Activated T-cell treated with anti-CD3 and anti-CD28 coated beads, Interleukin-2, amount 50 U/mL, for 72 hours (primary cell): ENCODE results near the gene KLF12. TPM values are rescaled to one million over a fixed set of nuclear protein-coding genes. Genes with fewer than 3 reads are reported as not detected.

Experiments
- ATAC-seq, 2 donors: fragments of 150-1000 bp; cut with Tn5 transposase; replicated peaks in 1 of 2; 2 replicates each; pipeline ENCODE4 v1.10.0; 2021; ENCODE audit warnings: moderate library complexity in 2 of 2, mild to moderate bottlenecking in 1 of 2
- DNase-seq, 2 donors: peaks; one replicate each; pipeline ENCODE4 v3.0.0; 2021 to 2022; ENCODE audit warnings: mixed read lengths in 1 of 2
- H3K27ac Mint-ChIP-seq: one replicate; pipeline ENCODE4 v1.8.0; 2022; ENCODE audit warnings: mild to moderate bottlenecking, moderate library complexity, mixed read lengths
- H3K27me3 Mint-ChIP-seq: one replicate; pipeline ENCODE4 v1.8.0; 2022; ENCODE audit warnings: low read depth, mixed read lengths
- H3K36me3 Mint-ChIP-seq, 2 donors: one replicate each; pipeline ENCODE4 v1.8.0; 2022; ENCODE audit warnings: mixed read lengths in 2 of 2, mild to moderate bottlenecking in 1 of 2; ENCODE audit not compliant: insufficient read depth in 2 of 2
- H3K4me1 Mint-ChIP-seq: one replicate; pipeline ENCODE4 v1.8.0; 2022; ENCODE audit warnings: low read depth, mixed read lengths
- H3K4me3 Mint-ChIP-seq, 2 donors: one replicate each; pipeline ENCODE4 v1.8.0; 2022; ENCODE audit warnings: mild to moderate bottlenecking in 2 of 2, mixed read lengths in 2 of 2, moderate library complexity in 2 of 2
- H3K9me3 Mint-ChIP-seq, 2 donors: one replicate each; pipeline ENCODE4 v1.8.0; 2022; ENCODE audit warnings: mixed read lengths in 2 of 2
- total RNA-seq, 2 donors: library from RNA; stranded (reverse); gene quantifications; one replicate each; pipeline ENCODE4 v1.2.3, GENCODE V29; 2022

Gene KLF12
- total RNA-seq: 10 to 100 TPM; 32.0 to 42.1 TPM

DNA sequence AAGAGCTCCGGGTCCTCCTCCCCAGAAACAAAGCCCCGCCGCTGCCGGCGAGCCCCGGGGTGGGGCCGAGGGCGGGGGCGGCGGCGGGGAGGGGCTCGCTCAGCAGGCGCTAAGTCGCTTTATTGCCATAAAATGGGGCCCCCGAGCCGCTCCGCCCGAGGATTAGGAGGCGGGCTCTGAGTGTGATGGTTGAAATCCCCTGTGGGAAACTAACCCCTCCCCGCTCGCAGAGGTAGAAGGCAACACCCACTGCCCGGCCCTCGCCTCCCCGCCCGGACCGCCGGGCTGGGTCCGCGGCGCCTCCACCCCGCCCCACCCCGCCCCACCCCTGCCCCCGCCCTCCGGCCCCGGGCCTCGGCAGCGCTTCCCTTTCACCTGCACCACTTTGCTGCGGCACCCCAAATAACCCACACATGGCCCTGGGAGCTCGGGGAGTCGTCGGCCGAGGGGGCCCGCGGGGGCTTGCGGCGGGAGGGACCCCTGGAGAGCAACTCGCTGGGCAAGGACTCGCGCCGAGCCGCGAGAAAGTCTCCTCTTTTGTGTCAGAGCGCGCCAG is at the start of gene KLF12:
Gene KLF12 (minus strand): TSS at position 184 of the 556 bp plus-strand sequence.
- DNase-seq: peak; percentile 95 to 97
- Mint-ChIP-seq H3K9me3 (no peaks in the 10 kb centered on the region), H3K4me1 (peaks cover 32% of the 10 kb centered on the region), H3K4me3 (peak within 1 kb of the TSS; percentile 97 to 99), H3K27ac (peak within 1 kb of the TSS; percentile 98), H3K36me3 (peaks cover 2 to 6% of the 10 kb centered on the region in 2 donors), H3K27me3 (no peaks in the 10 kb centered on the region)
- ATAC-seq: peak; percentile 75 to 78

DNA sequence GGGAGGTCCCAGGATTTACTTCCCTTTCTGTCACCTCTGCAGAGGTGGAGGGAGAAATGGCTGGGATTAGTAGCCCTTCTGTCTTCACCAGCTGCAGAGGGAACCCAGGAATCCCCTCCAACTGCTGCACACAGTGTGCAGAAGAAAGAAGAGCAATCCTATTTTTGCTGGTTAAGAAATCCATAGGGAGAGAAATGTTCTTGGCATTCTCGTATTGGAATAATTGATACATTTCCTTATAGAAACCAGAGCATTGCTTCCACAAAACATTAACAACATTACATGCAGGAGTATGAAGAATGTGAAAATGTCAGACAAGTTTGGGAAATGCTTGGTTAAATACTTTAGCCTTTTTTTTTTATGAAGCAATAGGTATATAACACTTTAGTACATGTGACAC is 48.3 kb upstream of the KLF12 start:
- H3K27me3 Mint-ChIP-seq: no peaks in the 10 kb centered on the region
- ATAC-seq: no peak
- no peaks in the 10 kb centered on the region for H3K4me1 Mint-ChIP-seq
- H3K9me3 Mint-ChIP-seq: no peaks in the 10 kb centered on the region
- H3K4me3 Mint-ChIP-seq: no peak overlapping the region
- no peak for DNase-seq
- H3K27ac Mint-ChIP-seq: no peak overlapping the region
- no peaks in the 10 kb centered on the region for H3K36me3 Mint-ChIP-seq

- peaks cover 5% of the 10 kb centered on the region for H3K4me1 Mint-ChIP-seq
- H3K4me3 Mint-ChIP-seq: no peak overlapping the region
- no peak for DNase-seq
- H3K36me3 Mint-ChIP-seq: no peaks in the 10 kb centered on the region
- no peak for ATAC-seq
- no peaks in the 10 kb centered on the region for H3K27me3 Mint-ChIP-seq
- H3K9me3 Mint-ChIP-seq: peaks cover 0 to 2% of the 10 kb centered on the region in 2 donors
- no peak overlapping the region for H3K27ac Mint-ChIP-seq
Measured at GRCh38 chr13:74174810-74175209, 40.6 kb upstream of the KLF12 start.

DNA sequence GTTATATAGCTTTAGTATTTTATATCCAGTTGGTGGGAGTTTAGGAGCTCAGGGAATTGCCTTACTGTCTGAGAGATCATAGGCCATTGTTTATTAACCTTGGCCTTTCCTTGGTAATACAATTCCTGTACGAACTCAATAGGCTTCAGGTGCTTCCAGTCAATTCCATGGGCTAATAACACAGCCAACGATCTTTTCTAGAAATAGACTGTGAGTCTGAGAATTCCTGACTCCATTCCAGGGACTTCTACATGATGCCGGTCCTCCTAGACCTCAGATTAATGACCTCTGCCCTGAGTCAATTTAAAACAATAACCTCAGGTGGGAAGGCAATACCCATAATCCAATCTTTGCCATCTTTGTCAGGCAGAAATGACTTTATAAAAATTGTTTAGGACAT is 39.6 kb upstream of the KLF12 start:
- Mint-ChIP-seq H3K27me3 (no peaks in the 10 kb centered on the region), H3K27ac (no peak overlapping the region), H3K36me3 (no peaks in the 10 kb centered on the region), H3K4me3 (no peak overlapping the region), H3K9me3 (peaks cover 0 to 2% of the 10 kb centered on the region in 2 donors), H3K4me1 (peaks cover 5% of the 10 kb centered on the region)
- no peak for ATAC-seq
- DNase-seq: no peak

DNA sequence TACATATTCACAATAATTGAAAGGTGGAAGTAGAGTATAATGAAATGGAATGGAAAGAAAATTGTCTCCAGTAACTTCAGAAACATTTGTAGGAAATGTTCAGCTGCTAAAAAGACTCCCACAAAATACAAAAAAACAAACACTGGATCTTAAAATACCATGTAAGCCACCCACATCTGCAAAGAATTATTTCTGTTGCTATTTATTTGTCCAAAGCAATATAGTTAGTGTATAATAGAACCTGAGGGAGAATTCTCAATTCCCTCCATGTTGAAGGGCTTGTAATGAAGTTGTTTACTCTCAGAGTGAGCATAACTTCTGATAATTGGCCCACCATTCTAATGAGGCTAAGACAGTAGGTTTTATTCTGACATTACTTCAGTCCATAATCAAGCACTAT is 37.4 kb upstream of the KLF12 start:
- Mint-ChIP-seq H3K36me3 (no peaks in the 10 kb centered on the region), H3K27ac (no peak overlapping the region), H3K9me3 (peaks cover 0 to 2% of the 10 kb centered on the region in 2 donors), H3K27me3 (no peaks in the 10 kb centered on the region), H3K4me3 (no peak overlapping the region), H3K4me1 (peaks cover 5% of the 10 kb centered on the region)
- DNase-seq (no peak), ATAC-seq (no peak)

- H3K4me3 Mint-ChIP-seq: no peak overlapping the region
- peaks cover 2% of the 10 kb centered on the region for H3K4me1 Mint-ChIP-seq
- H3K36me3 Mint-ChIP-seq: no peaks in the 10 kb centered on the region
- no peak for ATAC-seq
- DNase-seq: no peak
- no peak overlapping the region for H3K27ac Mint-ChIP-seq
- H3K27me3 Mint-ChIP-seq: no peaks in the 10 kb centered on the region
- H3K9me3 Mint-ChIP-seq: peaks cover 0 to 2% of the 10 kb centered on the region in 2 donors
Measured at GRCh38 chr13:74169676-74170075, 35.5 kb upstream of the KLF12 start.

DNA sequence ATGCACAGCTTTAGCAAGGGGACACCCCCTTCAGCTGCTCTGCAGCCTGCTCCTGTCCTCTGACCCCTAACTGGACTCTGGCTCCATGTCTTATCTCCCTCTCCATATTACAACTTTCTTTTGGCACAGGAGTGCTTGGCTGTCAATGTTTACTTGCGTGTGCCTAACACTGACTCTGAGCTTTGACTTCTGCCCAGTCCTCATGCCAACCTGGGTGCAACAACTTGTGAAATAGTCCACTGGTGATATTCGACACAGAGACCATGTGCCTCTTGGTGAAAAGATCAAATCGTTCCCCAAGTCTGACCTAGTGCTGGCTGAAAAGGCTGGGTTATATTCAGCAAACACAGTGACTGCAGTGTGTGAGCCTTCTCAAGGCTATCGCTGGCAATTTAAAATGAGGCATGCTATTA is 34.1 kb upstream of the KLF12 start:
- no peaks in the 10 kb centered on the region for H3K27me3 Mint-ChIP-seq
- no peaks in the 10 kb centered on the region for H3K4me1 Mint-ChIP-seq
- no peak overlapping the region for H3K27ac Mint-ChIP-seq
- DNase-seq (no peak), ATAC-seq (no peak)
- no peak overlapping the region for H3K4me3 Mint-ChIP-seq
- peaks cover 0 to 2% of the 10 kb centered on the region in 2 donors for H3K9me3 Mint-ChIP-seq
- H3K36me3 Mint-ChIP-seq: no peaks in the 10 kb centered on the region

DNA sequence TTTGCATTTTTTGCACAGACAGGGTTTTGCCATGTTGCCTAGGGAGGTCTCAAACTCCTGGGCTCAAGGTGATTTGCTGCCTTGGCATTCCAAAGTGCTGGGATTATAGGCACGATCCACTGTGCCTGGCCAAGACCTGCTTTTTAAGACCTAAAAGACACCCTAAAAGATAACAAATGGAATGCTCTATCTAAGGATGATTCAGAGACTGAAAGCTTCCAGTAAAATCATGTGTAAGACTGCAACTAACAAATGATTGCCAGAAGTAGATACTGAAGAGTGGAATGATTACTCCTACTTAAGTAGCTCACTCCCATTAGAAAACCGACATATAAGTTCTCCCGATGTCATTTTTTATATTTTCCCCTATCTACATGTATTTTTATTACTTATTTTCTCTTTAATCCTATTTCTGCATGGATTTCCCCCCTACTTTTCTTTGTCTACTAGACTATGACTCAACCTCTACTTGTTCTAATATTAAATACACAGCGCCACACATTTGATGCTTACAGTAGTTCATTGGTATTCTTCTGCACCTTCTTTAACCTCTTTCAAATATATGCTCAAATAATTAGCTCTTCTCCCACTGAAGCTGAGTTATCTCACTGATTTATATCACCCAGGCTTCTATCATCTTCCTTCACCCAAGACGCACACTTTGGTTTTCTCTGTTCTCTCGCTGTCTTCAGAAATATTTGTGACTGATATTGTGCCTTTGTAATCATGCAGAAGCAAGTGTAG is 32.2 kb upstream of the KLF12 start:
- no peak overlapping the region for H3K27ac Mint-ChIP-seq
- ATAC-seq: no peak
- no peaks in the 10 kb centered on the region for H3K27me3 Mint-ChIP-seq
- H3K4me1 Mint-ChIP-seq: no peaks in the 10 kb centered on the region
- DNase-seq: no peak
- no peak overlapping the region for H3K4me3 Mint-ChIP-seq
- no peaks in the 10 kb centered on the region for H3K36me3 Mint-ChIP-seq
- no peaks in the 10 kb centered on the region for H3K9me3 Mint-ChIP-seq

- Mint-ChIP-seq H3K27ac (peak overlapping the region; percentile 11), H3K9me3 (no peaks in the 10 kb centered on the region), H3K4me1 (peaks cover 13% of the 10 kb centered on the region), H3K4me3 (no peak overlapping the region), H3K36me3 (no peaks in the 10 kb centered on the region), H3K27me3 (no peaks in the 10 kb centered on the region)
- ATAC-seq: no peak
- no peak for DNase-seq
Measured at GRCh38 chr13:74162782-74163181, 28.6 kb upstream of the KLF12 start.

DNA sequence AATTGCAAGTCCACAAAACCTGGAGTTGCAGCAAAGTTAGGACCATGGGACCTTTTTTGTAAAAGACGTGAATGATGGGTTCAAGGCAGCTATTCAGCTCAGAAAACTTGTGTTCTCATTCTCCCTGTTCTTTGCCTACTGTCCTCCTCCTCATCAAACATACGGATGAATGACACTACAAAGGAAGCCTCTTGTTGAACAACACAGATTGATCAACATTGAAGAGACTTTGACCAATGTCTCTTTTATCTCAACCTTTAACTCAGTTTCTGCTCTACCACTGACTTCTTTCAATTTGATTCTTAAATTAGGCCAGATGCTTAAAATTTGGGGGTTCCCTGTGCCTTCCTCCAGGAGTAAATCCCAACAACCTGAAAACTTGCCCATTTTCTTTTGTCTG is 27.9 kb upstream of the KLF12 start:
- Mint-ChIP-seq H3K36me3 (no peaks in the 10 kb centered on the region), H3K4me1 (peaks cover 13% of the 10 kb centered on the region), H3K4me3 (no peak overlapping the region), H3K9me3 (no peaks in the 10 kb centered on the region), H3K27me3 (no peaks in the 10 kb centered on the region), H3K27ac (no peak overlapping the region)
- ATAC-seq (no peak), DNase-seq (no peak)

DNA sequence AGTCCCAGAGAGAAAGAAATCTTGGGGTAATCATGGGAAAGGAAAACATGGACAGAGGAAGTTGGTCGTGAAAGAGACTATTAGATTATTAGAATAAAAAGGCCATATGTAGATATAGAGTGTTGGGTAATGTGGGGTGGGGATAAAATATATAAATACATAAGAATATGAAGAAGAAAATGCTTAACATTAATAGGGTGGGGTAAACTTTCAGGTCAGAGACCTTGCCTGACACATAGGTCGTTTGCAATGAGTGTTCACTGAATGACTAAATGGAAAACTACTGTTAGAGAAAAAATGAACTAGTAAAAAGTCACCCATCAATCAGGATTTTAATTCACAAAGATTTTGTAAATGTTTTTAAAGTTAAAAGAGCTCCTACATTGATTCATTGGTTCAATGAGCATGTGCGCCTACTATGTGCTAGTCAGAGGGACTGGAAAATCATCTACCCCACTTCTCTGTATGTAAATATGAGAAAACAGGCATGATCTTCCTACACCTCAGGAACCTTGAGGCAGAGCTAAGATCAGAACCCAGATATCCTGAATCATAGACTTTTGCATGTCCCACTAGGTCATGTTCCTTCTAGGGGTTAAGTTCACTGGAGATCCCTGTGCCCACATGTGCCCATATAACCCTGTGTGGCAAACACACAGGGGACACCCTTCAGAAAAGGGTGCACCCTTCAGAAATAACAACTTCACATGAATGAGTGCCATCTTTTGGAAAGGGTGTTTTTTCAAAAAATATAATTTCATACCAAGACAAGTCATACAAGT is 24.6 kb upstream of the KLF12 start:
- ATAC-seq (peak; percentile 49 to 50), DNase-seq (no peak)
- Mint-ChIP-seq H3K9me3 (peaks cover 2 to 3% of the 10 kb centered on the region in 2 donors), H3K27ac (peak overlapping the region; percentile 24), H3K27me3 (no peaks in the 10 kb centered on the region), H3K4me1 (peaks cover 19% of the 10 kb centered on the region), H3K36me3 (peaks cover 0 to 2% of the 10 kb centered on the region in 2 donors), H3K4me3 (no peak overlapping the region)

GRCh38 chr13:74158028-74158427 is 23.8 kb upstream of the KLF12 start:
- peaks cover 19% of the 10 kb centered on the region for H3K4me1 Mint-ChIP-seq
- no peak overlapping the region for H3K4me3 Mint-ChIP-seq
- H3K27ac Mint-ChIP-seq: no peak overlapping the region
- no peaks in the 10 kb centered on the region for H3K27me3 Mint-ChIP-seq
- no peak for ATAC-seq
- DNase-seq: no peak
- peaks cover 2 to 3% of the 10 kb centered on the region in 2 donors for H3K9me3 Mint-ChIP-seq
- peaks cover 0 to 2% of the 10 kb centered on the region in 2 donors for H3K36me3 Mint-ChIP-seq

- Mint-ChIP-seq H3K27me3 (no peaks in the 10 kb centered on the region), H3K27ac (no peak overlapping the region), H3K9me3 (peaks cover 2 to 3% of the 10 kb centered on the region in 2 donors), H3K4me3 (no peak overlapping the region), H3K4me1 (peaks cover 19% of the 10 kb centered on the region), H3K36me3 (peaks cover 0 to 2% of the 10 kb centered on the region in 2 donors)
- ATAC-seq (no peak), DNase-seq (no peak)
Measured at GRCh38 chr13:74154981-74155380, 20.8 kb upstream of the KLF12 start.
